HEK293T (cell line): ENCODE results near the gene EEF1A1.

Experiments
- ARNT ChIP-seq: fragments of 450-650 bp; IDR thresholded peaks from 2 replicates; pipeline ENCODE4 v1.6.1; 2017; ENCODE audit warnings: mild to moderate bottlenecking
- BHLHE40 ChIP-seq: fragments of 450-650 bp; IDR thresholded peaks from 2 replicates; pipeline ENCODE4 v1.6.1; 2016; ENCODE audit warnings: mild to moderate bottlenecking, moderate library complexity, borderline replicate concordance
- FOXA1 ChIP-seq: fragments of 450-650 bp; IDR thresholded peaks from 2 replicates; pipeline ENCODE4 v1.6.1; 2016; ENCODE audit warnings: mild to moderate bottlenecking
- FOXK2 ChIP-seq: fragments of 450-650 bp; IDR thresholded peaks from 2 replicates; pipeline ENCODE4 v1.6.1; 2016; ENCODE audit warnings: mild to moderate bottlenecking
- FOXM1 ChIP-seq: fragments of 450-650 bp; IDR thresholded peaks from 2 replicates; pipeline ENCODE4 v1.6.1; 2017; ENCODE audit warnings: mild to moderate bottlenecking, borderline replicate concordance
- HDGF ChIP-seq: fragments of 450-650 bp; IDR thresholded peaks from 2 replicates; pipeline ENCODE4 v1.6.1; 2017; ENCODE audit warnings: antibody characterized with exemption, borderline replicate concordance
- L3MBTL2 ChIP-seq: fragments of 450-650 bp; conservative IDR thresholded peaks from 2 replicates; pipeline ENCODE4 v1.6.1; 2016; ENCODE audit warnings: mild to moderate bottlenecking
- NFRKB ChIP-seq: fragments of 450-650 bp; IDR thresholded peaks from 2 replicates; pipeline ENCODE4 v1.6.1; 2016; ENCODE audit warnings: mild to moderate bottlenecking, moderate library complexity
- SP1 ChIP-seq: fragments of 450-650 bp; IDR thresholded peaks from 2 replicates; pipeline ENCODE4 v1.6.1; 2017
- TARDBP ChIP-seq: fragments of 450-650 bp; IDR thresholded peaks from 2 replicates; pipeline ENCODE4 v1.6.1; 2016
- ZNF384 ChIP-seq: fragments of 450-650 bp; IDR thresholded peaks from 2 replicates; pipeline ENCODE4 v1.6.1; 2016

DNA sequence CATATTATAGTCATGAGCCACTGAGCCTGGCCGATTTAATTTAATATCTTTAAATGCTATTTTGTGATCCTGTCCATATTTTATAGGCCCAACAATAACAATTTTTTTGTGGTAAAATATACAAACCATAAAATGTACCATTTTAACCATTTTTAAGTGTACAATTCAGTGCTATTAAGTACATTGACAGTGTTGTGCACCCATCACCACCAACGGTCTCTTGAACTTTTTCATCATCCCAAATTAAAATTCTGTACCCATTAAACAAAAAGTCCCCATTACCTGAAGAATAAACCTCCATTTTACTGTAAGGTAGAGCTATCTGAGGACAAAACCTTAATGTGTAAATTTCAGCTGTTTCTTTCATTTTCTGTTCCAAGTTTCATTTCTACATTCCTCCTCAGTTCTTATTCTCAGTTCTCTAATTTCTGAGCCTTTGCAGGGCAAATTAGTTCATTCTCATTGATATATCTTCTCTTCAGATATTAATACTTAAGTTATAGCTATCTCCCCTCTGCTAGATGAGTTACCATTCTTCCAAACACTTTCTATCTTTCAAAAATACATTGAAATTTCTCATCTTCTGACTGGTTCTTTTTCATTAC lies 49.0 kb downstream of the EEF1A1 start:
- TF ChIP-seq ARNT, result no peak
- TF ChIP-seq SP1, result no peak
- no peak for TF ChIP-seq BHLHE40
- TF ChIP-seq HDGF, result no peak
- TF ChIP-seq ZNF384, result no peak
- no peak for TF ChIP-seq NFRKB
- TF ChIP-seq FOXK2, result no peak
- TF ChIP-seq FOXM1, result no peak
- no peak for TF ChIP-seq TARDBP
- TF ChIP-seq L3MBTL2, result no peak
- no peak for TF ChIP-seq FOXA1
